ENCODE measurements around the gene GRM7.

- TF ChIP-seq CTCF (IDR thresholded peaks at IDR 0.05) (no peak), POLR2A (IDR thresholded peaks at IDR 0.05) (no peak), EP300 (IDR thresholded peaks at IDR 0.05) (no peak)
Observed at GRCh38 chr3:7546253-7546652, 685.3 kb downstream of the GRM7 start.
